GM04504 (cell line): ENCODE results near the gene C12orf43.

Experiments used
- DNase-seq: peaks from one replicate; pipeline ENCODE4 v3.0.0-alpha.2; 2012; ENCODE audit warnings: low read depth

Gene C12orf43

GRCh38 chr12:121030576-121031212 is 14.4 kb upstream of the C12orf43 start:
- DNase-seq, result no peak

GRCh38 chr12:121026274-121027045 is 10.2 kb upstream of the C12orf43 start:
- no peak for DNase-seq

- DNase-seq, result no peak
These were observed 9.3 kb upstream of the C12orf43 start for GRCh38 chr12:121025442-121026226.

GRCh38 chr12:121023799-121024198 is 7.5 kb upstream of the C12orf43 start:
- DNase-seq, result no peak

- DNase-seq, result no peak
These were observed 6.4 kb upstream of the C12orf43 start for GRCh38 chr12:121022713-121023112.

GRCh38 chr12:121021754-121022153 is 5.5 kb upstream of the C12orf43 start:
- no peak for DNase-seq

- DNase-seq, result no peak
These were observed 2.8 kb upstream of the C12orf43 start for GRCh38 chr12:121018860-121019617.

- DNase-seq, result no peak
These were observed 1.7 kb upstream of the C12orf43 start for GRCh38 chr12:121017966-121018491.

- no peak for DNase-seq
These were observed 2.6 kb downstream of the C12orf43 start for GRCh38 chr12:121013715-121014114.

- no peak for DNase-seq
These were observed 4.5 kb downstream of the C12orf43 start for GRCh38 chr12:121011820-121012219.

- no peak for DNase-seq
These were observed 5.4 kb downstream of the C12orf43 start for GRCh38 chr12:121010860-121011259.

GRCh38 chr12:121009741-121010140 is 6.5 kb downstream of the C12orf43 start:
- DNase-seq, result no peak

- DNase-seq, result no peak
These were observed 7.8 kb downstream of the C12orf43 start for GRCh38 chr12:121008347-121009098.

- no peak for DNase-seq
These were observed 10.9 kb downstream of the C12orf43 start for GRCh38 chr12:121005346-121005815.

GRCh38 chr12:121004253-121004815 is 12.0 kb downstream of the C12orf43 start:
- DNase-seq, result no peak

- DNase-seq, result no peak
These were observed 12.6 kb downstream of the C12orf43 start for GRCh38 chr12:121003650-121004049.

GRCh38 chr12:121001841-121002483 is 14.3 kb downstream of the C12orf43 start:
- no peak for DNase-seq

- no peak for DNase-seq
These were observed 15.2 kb downstream of the C12orf43 start for GRCh38 chr12:121001060-121001459.

- DNase-seq, result no peak
These were observed 15.8 kb downstream of the C12orf43 start for GRCh38 chr12:121000530-121000929.
